WTC11 (cell line): Measurements from ENCODE around the gene MOCS1.

ENCODE experiments used
- CTCF ChIP-seq: fragments of 200-600 bp; IDR thresholded peaks from 2 replicates; pipeline ENCODE4 v1.8.0; 2022; ENCODE audit warnings: antibody characterized with exemption
- ETV6 ChIP-seq: sonication (generic); formaldehyde crosslinking; IDR thresholded peaks from 2 replicates; pipeline ENCODE4 v1.8.1; 2022; ENCODE audit warnings: mild to moderate bottlenecking, missing genetic modification reagents
- FOXP1 ChIP-seq: sonication (generic); formaldehyde crosslinking; IDR thresholded peaks from 2 replicates; pipeline ENCODE4 v1.8.0; 2022; ENCODE audit warnings: missing genetic modification reagents, mild to moderate bottlenecking, moderate library complexity, borderline replicate concordance
- NR2C2 ChIP-seq: sonication (generic); formaldehyde crosslinking; IDR thresholded peaks from 2 replicates; pipeline ENCODE4 v1.8.0; 2022; ENCODE audit warnings: mild to moderate bottlenecking, missing genetic modification reagents
- RELA ChIP-seq: sonication (generic); formaldehyde crosslinking; IDR thresholded peaks from 2 replicates; pipeline ENCODE4 v1.8.1; 2022; ENCODE audit warnings: missing genetic modification reagents, mild to moderate bottlenecking, borderline replicate concordance
- TF ChIP-seq, protein P1 (sequence below): sonication (generic); formaldehyde crosslinking; IDR thresholded peaks from 2 replicates; pipeline ENCODE4 v1.8.1; 2022; ENCODE audit warnings: low read depth, missing genetic modification reagents, borderline replicate concordance

DNA sequence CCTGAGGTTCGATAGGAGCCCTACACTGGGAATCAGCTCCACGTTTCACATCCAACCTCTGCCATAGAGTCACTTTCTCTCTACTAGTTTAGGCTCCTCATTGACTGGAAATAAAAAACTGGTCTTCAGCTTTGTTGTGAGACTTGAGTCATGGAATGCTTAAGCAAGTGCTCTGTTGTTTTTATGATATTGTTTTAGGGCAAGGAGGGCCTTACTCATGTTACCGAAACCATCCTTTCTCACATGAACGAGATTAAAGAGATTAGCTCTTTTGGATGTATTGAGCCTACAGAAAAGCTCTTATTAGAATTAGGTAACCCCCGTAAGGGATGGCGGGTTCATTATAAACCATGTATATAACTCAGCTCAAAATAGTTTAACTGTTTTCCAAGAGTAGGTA lies 6.9 kb upstream of the MOCS1 start:
- no peak for TF ChIP-seq RELA (CRISPR knock-in tag)
- no peak for TF ChIP-seq CTCF
- no peak for TF ChIP-seq FOXP1
- TF ChIP-seq NR2C2 (CRISPR knock-in tag) = no peak
- TF ChIP-seq, protein P1, sequence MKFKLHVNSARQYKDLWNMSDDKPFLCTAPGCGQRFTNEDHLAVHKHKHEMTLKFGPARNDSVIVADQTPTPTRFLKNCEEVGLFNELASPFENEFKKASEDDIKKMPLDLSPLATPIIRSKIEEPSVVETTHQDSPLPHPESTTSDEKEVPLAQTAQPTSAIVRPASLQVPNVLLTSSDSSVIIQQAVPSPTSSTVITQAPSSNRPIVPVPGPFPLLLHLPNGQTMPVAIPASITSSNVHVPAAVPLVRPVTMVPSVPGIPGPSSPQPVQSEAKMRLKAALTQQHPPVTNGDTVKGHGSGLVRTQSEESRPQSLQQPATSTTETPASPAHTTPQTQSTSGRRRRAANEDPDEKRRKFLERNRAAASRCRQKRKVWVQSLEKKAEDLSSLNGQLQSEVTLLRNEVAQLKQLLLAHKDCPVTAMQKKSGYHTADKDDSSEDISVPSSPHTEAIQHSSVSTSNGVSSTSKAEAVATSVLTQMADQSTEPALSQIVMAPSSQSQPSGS (CRISPR knock-in tag) = no peak
- no peak for TF ChIP-seq ETV6
